K562 (cell line): Measurements from ENCODE around the gene TMC4. TPM values are rescaled to one million over a fixed set of nuclear protein-coding genes. Genes with fewer than 3 reads are reported as not detected.

Experiments used
- AFF1 ChIP-seq, 2 experiments: fragments of 450-650 bp; IDR thresholded peaks; 2 replicates each; pipeline ENCODE4 v1.6.1; 2018; ENCODE audit warnings: mild to moderate bottlenecking in 2 of 2, low read depth in 1 of 2; ENCODE audit not compliant: partially characterized antibody in 2 of 2
- ARHGAP35 ChIP-seq: fragments of 450-650 bp; IDR thresholded peaks from 2 replicates; pipeline ENCODE4 v1.6.1; 2018; ENCODE audit not compliant: partially characterized antibody
- BDP1 ChIP-seq: IDR thresholded peaks from 3 replicates; pipeline ENCODE4 v1.6.1; 2011; ENCODE audit not compliant: insufficient read length, insufficient read depth
- E2F3 ChIP-seq: fragments of 250-450 bp; sonication (Bioruptor Pico); IDR thresholded peaks from 2 replicates; pipeline ENCODE4 v1.4.0; 2020; ENCODE audit warnings: mild to moderate bottlenecking
- FOXJ2 ChIP-seq: fragments of 200-800 bp; sonication (Bioruptor generic); IDR thresholded peaks from 2 replicates; pipeline ENCODE4 v1.6.1; 2016; ENCODE audit warnings: missing genetic modification characterization, missing compliant biosample characterization
- GABPB2 ChIP-seq: fragments of 250-450 bp; sonication (Bioruptor Pico); conservative IDR thresholded peaks from 2 replicates; pipeline ENCODE4 v1.5.1; 2021; ENCODE audit warnings: mild to moderate bottlenecking
- HOMEZ ChIP-seq: fragments of 250-450 bp; sonication (Bioruptor Pico); IDR thresholded peaks from 2 replicates; pipeline ENCODE4 v1.4.0; 2020; ENCODE audit warnings: mild to moderate bottlenecking, moderate library complexity
- ILK ChIP-seq: fragments of 450-650 bp; IDR thresholded peaks from 2 replicates; pipeline ENCODE4 v1.6.1; 2016; ENCODE audit warnings: missing genetic modification characterization, low read depth, mild to moderate bottlenecking, missing compliant biosample characterization, moderate library complexity, borderline replicate concordance
- IRF2 ChIP-seq: sonication (generic); formaldehyde crosslinking; IDR thresholded peaks from 2 replicates; pipeline ENCODE4 v1.8.1; 2022; ENCODE audit warnings: mild to moderate bottlenecking, missing genetic modification reagents
- KDM2B ChIP-seq: fragments of 250-450 bp; sonication (Bioruptor Pico); IDR thresholded peaks from 2 replicates; pipeline ENCODE4 v1.8.0; 2021; ENCODE audit warnings: mild to moderate bottlenecking, moderate library complexity
- MCM7 ChIP-seq, 2 experiments: fragments of 450-650 bp; IDR thresholded peaks; 2 replicates each; pipeline ENCODE4 v1.6.1; 2016 to 2018
- PHF21A ChIP-seq: fragments of 450-650 bp; IDR thresholded peaks from 2 replicates; pipeline ENCODE4 v1.6.1; 2017; ENCODE audit warnings: low read depth, borderline replicate concordance
- RREB1 ChIP-seq: fragments of 250-450 bp; sonication (Bioruptor Pico); IDR thresholded peaks from 2 replicates; pipeline ENCODE4 v1.4.0; 2020
- SP2 ChIP-seq: IDR thresholded peaks from 2 replicates; pipeline ENCODE4 v1.6.1; 2011; ENCODE audit warnings: mild to moderate bottlenecking, low read depth, low read length, moderate library complexity; ENCODE audit not compliant: poor library complexity, severe bottlenecking; ENCODE audit errors: extremely low read depth
- SRSF9 ChIP-seq: fragments of 200-400 bp; formaldehyde crosslinking; IDR thresholded peaks from 2 replicates; pipeline ENCODE4 v1.6.1; 2017; ENCODE audit warnings: low read depth, low read length, borderline replicate concordance
- XRCC4 ChIP-seq: IDR thresholded peaks from one replicate; pipeline ENCODE4 v1.6.1; 2011; ENCODE audit not compliant: insufficient read depth, insufficient read length; ENCODE audit errors: extremely low read depth
- ZNF778 ChIP-seq: fragments of 450-650 bp; formaldehyde crosslinking; IDR thresholded peaks from 2 replicates; pipeline ENCODE4 v1.4.0; 2020; ENCODE audit warnings: mild to moderate bottlenecking, moderate library complexity
- polyA plus RNA-seq, 8 experiments: library from polyadenylated mRNA; depleted of rRNA in 4 of 8; stranded (reverse) in 5 of 8; unstranded in 3 of 8; fragments of >200 nt; fragmentation: Nextera tagmentation in 2 of 8; fragmentation: Illumina TruSeq in 1 of 8; extraction: Ambion mirVana in 2 of 8; extraction: Trizol in 1 of 8; gene quantifications; 2 replicates each; pipeline versions ENCODE4 v1.2.1 to v1.2.3, GENCODE V29; 2011 to 2014; ENCODE audit warnings: inconsistent platforms in 1 of 8, missing spikeins in 1 of 8
- total RNA-seq, 7 experiments: library from RNA; depleted of rRNA in 6 of 7; stranded (reverse); fragments of >200 nt in 6 of 7; fragmentation: Illumina TruSeq in 2 of 7; extraction: Trizol in 2 of 7; gene quantifications; 2 replicates each; pipeline versions ENCODE4 v1.2.1 to v1.2.3, GENCODE V29; 2011 to 2021; ENCODE audit warnings: low replicate concordance in 1 of 7

The TMC4 gene
- total and polyA plus RNA-seq, 9 of the 15 experiments (the other 6 are each of a cell fraction or from before 2014, with no cell fraction given) = 0.12 to 0.79 (median 0.36) TPM; not detected in 2

GRCh38 chr19:54209811-54210494 is 37.0 kb upstream of the TMC4 start (continued):
- TF ChIP-seq RREB1 (CRISPR knock-in tag) (no peak), SRSF9 (no peak), HOMEZ (no peak), E2F3 (CRISPR knock-in tag) (no peak), BDP1 (no peak), MCM7 (IDR thresholded peaks at IDR 0.05) (no peak), FOXJ2 (tag) (peak; percentile 89), KDM2B (CRISPR knock-in tag) (no peak), GABPB2 (CRISPR knock-in tag) (no peak), AFF1 (IDR thresholded peaks at IDR 0.05; ENCODE audit: low read depth in 1 of 2, partially characterized antibody in 2 of 2) (no peak), ZNF778 (CRISPR knock-in tag) (no peak), ARHGAP35 (no peak), PHF21A (no peak), XRCC4 (no peak), IRF2 (CRISPR knock-in tag) (no peak), ILK (tag) (no peak), SP2 (no peak)
